Measurements from ENCODE around the gene ZFAND3.

Gene ZFAND3

DNA sequence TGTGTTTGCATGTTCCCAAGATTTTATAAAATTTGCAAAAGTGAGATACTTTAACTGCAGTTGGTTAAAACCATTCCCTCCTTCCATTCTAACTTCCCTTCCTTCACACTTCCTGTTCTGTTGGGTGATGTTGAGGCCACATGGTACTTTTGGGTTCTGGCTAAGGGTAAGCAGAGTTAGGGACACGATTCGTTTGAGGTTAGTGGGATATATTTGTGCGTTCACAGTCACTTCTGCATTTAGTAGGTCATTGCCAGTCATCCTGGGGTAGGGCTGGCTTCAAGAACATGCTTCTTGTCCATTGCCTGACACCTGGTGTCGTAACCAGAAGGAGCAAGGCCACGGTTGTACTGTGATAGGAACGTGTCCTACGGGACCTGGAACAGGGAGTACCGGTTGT is 340.1 kb downstream of the ZFAND3 start:
- no peak for DNase-seq

DNA sequence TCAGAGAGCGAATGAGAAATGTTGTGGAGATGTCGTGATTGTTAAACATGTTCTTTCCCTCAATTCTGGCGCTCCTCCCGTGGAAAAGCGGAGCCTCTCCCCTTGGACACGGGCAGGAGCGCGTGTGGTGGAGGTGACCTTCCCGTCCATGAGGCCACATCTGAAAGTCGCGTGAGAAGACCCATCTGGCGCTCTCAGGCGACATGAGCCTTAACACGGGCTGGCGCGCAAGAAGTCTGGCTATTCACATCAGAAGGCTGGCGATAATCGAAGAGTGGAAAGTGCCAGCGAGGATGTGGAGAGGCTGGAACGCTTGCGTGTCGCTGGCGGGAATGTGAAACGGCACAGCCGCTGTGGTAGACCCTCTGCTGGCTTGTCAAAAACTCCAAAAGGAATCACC is 341.3 kb downstream of the ZFAND3 start:
- DNase-seq, result no peak

DNA sequence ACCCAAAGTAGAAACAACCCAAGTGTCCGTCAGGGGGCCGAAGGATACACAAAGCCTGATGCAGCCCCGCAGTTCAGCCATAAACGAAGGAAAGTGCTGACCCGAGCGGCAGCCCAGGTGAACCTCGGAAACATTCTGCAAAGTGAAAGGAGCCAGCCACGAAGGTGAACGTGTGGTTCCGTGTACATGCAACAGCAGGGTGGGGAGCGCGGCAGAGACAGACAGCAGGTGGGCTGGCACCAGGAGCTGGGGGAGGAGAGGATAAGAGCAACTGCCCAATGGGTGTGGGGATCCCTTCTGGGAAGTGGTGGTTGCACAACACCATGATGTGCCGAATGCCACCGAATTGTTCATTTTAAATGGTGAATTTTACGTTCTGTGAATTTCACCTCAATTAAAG is 341.8 kb downstream of the ZFAND3 start:
- no peak for DNase-seq

DNA sequence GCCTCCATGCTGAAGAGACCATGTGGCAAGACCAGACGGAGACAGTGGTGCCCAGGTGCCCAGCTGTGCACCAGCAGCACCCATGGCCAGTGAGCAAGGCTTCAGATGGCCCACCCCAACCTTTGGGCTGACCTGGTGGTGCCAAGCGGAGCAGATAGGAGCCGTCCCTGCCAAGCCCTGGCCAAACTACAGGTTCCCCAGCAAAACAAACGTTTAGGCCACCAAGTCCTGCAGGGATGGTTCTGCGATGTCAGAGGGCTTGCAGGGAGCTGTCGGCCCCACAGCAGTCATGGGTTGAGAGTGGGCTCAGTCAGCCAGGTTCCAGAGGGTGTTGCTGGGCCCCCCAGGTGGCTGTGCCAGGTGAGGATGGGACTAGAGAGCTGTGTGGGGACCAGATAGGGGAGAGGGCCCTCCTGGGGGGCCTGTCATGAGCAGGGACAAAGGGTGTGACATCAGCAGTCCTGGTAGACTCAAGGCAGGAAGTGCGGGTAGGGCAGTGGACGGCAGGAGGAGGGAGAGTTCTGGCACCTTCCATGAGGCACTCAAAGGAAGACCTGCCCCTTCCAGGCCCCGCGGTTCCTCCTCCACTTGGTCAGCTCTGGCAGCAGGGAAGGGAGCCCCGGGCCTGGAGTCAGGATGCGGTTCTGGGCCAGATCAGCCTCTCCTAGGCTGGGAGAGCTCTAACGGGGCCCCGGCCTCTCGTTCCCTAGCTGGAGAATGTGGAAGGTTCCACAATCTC is 342.4 kb downstream of the ZFAND3 start:
- DNase-seq, result no peak

DNA sequence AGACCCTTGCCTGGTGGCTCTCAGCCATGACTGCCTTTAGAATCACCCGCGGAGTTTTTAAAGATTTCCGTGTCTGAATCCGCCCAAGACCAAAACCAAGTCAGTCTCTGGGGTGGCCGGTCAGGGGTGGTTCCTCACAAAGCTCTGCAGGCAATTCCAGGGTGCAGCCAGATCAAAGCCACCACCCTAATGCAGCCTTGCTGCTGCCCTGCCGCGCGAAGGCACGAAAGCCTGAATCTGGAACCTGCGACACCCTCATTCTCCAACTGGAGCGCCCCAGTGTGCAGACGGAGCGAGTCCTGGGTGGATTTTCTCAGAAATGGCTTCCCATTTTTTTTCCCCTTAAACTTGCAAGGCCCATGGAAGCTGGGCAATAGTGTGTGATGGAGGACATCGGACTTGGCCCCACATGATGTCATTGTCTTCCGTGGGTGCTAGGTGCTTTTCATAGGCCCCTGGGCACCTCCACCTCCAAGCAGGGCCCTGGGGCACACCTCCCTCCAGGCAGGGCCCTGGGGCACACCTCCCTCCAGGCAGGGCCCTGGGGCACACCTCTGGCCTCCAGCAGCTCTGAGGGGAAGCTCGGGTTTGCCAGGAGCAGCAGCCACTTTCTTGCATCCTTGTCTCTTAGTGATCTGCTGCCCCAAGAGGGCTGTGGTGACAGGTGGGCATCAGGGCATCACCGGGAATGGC is 343.1 kb downstream of the ZFAND3 start:
- DNase-seq, result no peak

DNA sequence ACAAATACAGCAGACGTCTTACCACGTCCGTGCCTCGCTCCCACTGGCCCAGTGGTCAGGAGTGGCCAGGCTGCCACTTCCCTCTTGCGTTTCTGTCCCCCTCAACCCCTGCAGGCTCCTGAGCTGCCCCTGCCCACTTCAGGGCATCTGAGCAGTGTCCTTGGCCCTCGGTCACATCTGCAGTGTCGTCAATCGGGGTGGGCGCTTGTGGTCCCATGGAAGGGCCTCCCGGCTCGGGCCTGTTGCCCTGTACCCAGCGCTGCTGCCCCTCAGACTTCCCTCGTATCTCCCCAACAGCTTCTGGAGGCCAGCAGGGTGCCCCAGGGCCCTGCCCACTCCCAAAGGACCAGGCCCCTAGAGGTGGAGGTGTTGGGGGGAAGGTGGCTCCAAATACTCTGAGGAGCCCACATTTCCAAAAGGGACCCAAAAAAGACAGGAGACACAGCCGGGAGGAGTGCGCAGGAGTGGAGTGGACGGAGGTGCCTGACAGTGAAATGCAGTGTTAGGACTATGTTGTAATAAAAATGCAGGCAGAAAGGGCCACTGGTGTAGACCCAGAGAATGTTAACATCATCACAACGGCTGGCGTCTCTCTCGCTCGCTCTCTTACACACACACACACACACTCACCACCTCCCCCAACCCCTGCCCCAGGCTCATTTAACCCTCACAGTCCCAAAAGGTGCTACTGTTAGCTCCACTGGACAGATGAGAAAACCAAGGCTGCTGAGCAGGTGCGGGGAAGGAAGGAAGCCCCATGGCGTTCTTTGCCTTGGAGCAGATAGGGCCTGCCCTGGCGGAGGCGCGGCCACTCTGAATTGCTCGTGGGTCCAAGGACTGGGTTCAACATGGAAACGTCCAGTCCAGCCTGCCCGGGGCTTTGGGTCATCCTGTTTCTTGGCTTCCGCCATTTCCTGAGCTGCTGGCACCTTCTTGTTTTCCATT is 343.9 kb downstream of the ZFAND3 start:
- DNase-seq, result no peak

DNA sequence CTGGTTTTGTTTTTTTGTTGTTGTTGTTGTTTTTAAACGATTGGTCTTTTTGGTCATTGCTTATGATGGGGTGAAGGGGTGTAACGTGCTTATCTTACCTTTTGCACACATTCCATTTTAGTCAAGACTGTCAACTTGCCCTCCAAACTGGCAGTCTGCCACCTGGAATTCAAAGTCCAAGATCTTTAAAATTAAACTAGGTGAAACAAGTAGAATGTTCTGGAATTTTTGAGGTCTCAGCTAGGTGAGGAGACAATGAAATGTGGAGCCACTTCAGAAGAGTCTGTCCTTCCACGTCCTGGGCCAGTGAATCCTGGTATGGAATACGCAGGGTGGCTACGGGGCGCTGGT is 344.6 kb downstream of the ZFAND3 start:
- DNase-seq, result no peak

DNA sequence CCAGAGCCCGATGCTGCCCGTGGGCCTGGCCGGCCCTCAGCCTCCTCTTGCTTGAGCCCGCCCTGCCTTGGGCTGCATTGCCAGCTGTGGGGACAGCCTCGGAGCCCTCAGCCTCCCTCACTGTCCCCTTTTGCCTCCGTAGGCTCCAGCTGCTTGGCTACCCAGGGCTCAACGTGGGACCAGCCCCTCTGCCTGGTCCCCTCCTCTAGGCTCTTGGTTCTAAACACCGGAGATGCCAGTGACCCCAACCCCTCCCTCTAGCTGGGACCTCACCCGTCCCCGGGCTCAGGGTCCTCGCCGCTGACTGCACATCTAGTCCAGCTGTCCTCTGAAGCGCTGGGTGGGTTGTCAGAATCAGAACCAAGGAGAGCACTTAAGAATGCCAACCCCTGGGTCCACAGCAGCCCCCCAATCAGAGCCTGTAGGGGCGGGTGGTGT is 345.2 kb downstream of the ZFAND3 start:
- no peak for DNase-seq

DNA sequence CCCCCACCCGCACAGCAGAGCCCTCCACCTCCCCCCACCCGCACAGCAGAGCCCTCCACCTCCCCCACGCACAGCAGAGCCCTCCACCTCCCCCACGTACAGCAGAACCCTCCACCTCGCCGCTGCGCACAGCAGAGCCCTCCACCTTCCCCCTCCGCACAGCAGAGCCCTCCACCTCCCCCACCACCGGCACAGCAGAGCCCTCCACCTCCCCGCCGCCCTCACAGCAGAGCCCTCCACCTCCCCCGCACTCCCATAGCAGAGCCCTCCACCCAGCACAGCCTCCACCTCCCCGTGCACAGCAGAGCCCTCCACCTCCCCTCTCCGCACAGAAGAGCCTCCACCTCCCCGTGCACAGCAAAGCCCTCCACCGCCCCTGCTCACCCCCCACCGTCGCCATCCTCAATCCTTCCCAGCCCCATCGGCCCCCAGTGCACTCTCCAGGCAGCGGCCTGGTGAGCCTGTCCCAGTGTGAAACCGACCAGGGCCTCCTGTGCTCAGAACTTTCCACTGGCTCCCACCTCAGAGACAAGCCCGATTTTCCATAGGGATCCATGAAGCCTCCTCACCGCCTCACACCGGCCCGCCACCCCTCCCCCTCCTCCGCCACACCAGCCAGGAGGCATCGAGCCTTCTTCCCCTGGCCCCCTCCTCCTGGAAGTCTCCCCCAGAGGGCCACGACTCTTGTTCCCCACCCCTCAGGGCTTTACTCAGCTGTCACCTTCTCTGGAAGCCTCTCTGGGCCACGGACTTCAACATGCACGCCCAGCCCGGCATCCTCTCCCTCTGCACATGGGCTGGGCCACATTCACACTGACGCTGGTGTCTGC is 347.1 kb downstream of the ZFAND3 start:
- DNase-seq, result no peak

DNA sequence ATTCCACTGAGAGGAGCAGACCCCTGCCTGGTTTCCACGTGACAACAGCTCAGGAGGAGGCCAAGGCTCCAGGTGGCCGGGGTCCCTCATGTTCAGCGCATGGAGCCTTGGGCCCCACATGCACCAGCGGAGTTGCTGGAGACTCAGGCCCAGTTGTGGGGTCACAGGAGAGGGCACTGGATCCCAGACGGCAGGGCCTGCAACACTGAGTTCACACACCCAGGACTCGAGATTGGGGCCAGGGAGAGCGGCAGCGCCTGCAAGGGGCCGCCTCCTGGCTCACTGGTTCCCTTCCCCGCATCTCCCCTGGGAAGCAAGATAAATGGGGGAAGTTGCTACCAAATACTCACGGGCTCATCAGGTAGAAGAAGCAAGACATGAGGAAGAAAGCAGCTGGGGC is 348.1 kb downstream of the ZFAND3 start:
- DNase-seq, result no peak

DNA sequence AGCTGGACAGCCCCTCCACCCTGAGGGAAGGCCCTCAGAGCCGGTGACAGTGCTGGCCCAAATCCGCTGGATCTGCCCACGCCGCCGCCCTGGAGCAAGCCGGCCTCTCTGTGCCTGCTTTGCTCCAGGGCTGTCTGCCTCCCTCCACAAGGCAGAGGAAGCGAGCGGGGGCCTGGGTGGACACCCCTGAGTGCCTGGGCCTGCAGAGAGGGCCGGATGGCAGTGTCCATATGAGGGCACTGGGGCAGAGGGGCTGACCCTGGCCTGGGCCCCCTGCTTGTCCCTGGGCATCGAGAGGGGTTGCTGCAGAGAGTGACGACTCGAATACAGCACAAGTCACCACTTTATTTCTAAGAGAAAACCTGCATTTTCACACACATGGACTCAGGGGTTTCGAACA is 348.6 kb downstream of the ZFAND3 start:
- DNase-seq, result no peak

DNA sequence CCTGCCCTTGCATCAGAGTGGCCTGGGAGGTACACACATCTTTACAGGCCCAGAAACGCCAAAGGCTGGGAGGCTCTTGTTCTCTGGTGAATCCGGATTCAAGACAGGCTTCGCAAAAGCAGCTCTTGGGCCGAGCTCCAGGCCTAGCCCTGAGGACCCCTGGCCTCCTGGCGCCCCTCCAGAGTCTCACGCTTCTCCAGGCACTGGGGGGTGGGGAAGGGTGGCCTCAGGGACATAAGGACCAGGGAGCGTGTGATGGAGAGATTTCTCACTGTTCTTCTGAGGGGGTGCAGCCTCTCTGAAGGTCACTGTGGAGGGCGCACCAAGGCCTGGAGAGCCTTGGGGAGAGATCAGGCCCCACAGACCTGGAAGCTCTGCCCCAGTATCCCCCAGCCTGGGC is 349.2 kb downstream of the ZFAND3 start:
- no peak for DNase-seq

DNA sequence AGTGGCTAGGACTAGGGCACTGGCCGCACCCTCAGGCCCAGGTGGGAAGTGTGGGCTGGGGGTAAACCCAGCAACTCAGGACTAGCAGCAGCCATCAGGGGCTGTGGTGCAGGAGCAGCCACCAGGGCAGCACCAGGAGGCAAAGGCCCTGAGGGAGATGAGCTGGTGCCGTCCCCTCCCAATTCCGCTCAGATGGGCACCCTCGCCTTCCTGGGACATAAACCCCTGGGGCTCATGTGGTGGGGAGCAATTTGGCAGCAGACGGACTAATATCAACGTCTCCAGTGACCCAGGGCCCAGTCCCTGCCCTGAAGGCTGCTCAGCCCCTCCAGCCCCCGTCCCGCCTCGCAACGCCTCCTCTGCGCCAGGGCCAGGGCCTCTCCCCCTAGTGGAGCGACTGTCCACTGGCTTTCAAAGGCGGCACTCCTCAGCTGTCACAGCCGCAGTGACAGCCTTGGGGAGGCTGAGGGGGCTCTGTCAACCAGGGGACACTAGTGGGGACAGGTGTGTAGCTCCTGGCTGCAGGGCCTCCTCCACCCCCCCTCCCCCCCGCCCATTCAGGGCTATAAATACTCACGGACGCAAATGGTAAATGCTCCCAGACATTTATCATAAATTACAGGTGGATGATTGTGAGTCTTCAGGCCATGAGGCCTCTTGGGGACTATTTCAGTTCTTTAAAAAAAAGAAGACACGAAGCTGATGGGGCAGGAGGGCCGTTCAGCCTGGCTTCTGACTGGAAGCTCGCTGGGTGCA is 349.9 kb downstream of the ZFAND3 start:
- DNase-seq, result no peak

DNA sequence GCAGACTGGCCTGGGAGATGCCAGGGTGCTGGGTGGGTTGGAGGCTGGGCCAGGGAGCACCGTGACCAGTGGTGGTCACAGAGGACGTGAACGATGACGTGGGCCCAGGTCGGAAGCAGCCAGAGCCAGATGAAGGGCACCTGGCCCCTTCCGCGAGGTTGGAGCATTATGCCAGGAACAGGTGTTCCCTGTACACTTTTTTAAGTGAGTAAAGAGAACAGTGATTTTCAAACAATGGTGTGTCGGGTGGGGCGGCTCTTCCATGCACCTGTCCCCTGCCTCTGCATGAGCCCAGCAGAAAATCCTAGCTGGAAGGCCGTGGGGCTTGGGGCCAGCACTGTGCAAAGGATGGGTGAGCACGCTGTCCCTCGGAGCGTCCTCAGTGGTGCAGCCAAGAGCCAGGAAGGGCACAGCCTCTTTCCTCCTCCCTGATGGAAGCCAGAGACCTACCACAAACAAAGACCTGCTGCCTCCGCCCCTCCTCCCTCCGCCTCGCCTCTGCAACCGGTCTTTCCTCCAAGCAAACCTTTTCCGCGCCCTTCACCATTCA is 350.5 kb downstream of the ZFAND3 start:
- no peak for DNase-seq

DNA sequence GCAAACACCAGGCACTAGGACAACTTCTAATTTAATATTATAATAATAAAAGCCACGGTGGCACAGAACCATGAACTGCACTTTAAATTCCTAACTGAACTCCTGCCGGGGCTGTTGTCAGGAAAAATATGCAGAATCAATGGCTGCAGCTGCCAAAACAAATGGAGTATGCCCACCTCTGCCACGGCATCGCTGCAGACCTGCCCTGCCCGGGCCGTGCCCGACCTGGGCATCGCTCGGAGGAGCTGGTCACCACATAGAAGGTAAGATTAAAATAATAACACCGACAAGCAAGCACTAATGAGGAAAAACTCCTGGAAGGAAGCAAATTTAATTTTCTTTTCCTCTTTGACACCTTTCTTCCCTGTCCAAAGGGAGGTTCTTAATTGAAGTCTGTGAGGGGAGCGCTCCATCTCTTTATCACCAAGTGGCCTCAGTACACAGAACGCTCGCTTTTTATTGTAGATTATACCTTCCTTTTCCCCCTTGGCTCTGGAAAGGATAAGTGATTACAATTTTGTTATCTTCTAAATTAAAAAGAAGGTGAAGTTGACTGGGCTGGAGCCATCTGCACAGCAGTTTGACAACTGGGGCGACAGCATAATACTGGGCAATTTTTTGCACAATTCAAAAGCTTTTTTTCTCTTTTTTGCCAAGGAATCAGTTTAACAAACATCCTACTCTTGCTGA is 351.3 kb downstream of the ZFAND3 start:
- no peak for DNase-seq

DNA sequence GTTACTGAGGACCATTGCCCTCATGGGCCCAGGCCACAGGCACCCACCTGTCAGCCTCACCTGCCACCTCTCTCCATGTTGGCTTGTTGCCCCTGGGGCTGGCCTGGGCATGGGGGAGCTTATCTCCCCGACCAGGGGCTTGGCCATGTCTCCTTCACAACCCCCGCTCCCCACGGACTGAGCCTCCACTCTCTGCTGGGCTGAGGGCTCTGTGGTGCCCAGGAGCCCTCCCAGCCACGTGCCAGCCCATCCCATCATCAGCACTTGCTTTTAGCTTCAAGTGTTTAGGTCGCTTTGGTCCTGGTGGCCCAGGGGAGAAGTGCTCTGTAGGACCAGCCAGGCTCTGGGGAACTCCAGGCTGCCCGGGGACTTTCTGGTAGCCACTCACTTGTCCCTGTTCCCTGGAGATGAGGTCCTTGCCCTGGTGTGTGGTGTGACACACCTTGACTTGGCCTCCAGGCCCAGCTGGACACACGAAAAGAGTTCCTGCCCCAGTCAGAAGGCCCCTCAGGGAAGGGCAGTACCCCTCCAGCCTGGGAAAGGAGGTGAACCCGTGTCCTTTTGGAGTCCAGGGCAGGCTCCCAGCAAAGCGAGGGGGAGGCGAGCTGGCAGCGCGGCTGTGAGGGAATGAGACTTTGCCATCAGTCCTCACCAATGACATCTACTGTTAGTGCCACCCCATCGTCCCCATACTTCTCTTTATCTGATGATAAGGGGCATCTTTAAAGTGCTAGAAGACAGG is 352.6 kb downstream of the ZFAND3 start:
- no peak for DNase-seq

DNA sequence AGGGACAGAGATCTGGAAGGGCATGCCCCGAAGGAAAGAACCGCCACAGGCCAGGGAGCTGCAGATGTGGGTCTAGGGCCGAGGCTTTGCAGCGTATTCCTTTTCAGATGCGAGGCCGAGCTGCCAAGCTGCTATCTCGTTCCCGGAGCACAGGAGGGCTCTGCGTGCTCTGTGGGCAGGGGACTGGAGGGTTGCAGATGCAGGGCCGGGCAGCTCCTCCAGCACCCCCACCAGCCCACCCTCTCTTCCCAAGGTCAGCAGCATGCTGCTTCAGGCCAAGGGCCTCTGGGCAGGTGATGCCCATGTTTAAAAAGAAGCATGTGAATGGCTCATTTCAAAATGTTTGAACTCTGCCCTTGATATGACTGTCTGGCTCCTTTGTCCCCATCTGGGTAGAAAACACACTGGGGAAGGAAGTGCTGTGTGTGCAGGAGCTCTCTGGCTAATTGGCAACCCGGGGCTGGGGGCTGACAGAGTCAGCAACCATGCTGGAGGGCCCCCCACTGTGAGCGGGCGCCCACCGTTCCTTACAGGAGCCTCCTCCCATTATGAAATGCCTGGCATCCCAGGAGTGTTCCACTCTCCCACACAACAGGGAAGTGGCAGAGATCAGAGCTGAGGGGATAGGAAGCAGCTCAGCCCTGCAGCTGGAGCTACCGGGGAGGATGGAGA is 353.3 kb downstream of the ZFAND3 start:
- no peak for DNase-seq

DNA sequence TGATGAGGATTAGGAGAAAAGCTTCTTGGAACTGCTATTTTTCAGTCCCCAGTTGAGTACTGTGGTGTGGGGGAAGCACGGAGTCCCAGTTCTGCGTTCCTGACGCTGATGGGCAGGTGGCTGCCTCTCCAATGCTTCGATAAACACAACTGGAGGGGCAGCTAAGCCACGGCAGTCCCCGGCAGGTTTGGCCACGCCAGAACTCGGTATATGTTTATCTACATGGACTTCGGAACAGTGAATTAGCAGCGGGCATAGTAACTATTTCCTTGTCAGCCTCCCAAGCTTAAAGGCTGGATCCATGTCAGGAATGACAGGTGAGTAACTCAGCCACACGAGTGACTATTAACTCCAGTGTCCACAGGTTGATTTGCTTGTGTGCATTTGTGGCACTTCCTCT is 354.4 kb downstream of the ZFAND3 start:
- DNase-seq, result no peak

DNA sequence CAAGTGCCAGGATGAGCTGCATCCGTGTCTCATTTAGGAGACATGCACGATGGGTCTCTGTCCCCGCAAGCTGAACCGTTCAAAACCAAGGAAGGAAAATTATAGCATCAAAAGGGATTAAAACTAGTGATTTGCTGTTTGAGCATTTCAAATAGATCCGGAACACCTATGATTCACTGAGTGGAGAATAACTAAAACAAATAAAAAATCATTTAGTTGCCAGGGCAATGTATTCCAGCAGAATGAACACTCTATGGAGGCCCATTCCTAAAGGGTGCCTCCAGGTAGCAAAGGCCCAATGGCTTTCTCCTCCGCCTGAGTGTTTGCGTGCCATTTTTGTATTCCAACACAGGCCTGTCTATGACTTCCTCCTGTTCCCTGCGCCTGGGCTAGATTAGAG is 354.8 kb downstream of the ZFAND3 start:
- DNase-seq, result no peak

Data from CD4-positive, alpha-beta T cell treated with Interleukin-4 for 4 hours (primary cell).